Right lung (tissue), 5 donors: Measurements from ENCODE around the gene MDP1. TPM values are rescaled to one million over a fixed set of nuclear protein-coding genes. Genes with fewer than 3 reads are reported as not detected.

Experiments
- polyA plus RNA-seq, 5 donors: library from polyadenylated mRNA; unstranded; fragments of 120-200 nt; gene quantifications; one replicate each; pipeline versions ENCODE4 v1.2.1 to v1.2.3, GENCODE V29; 2013; ENCODE audit warnings: inconsistent platforms in 1 of 5, low replicate concordance in 1 of 5; ENCODE audit not compliant: insufficient read length in 5 of 5, insufficient read depth in 1 of 5

MDP1 gene
- polyA plus RNA-seq, 5 donors: 11.8 to 17.2 (median 13.5) TPM

Other genes starting within 250 kb of the MDP1 start
- 10 to 100 TPM; 27.3 to 32.3 (median 29.4) TPM for gene DHRS4L2, start 227.1 kb downstream of the MDP1 start, polyA plus RNA-seq
- 1 to 10 TPM in 3 of 5 donors, under 1 TPM in 2; 0.72 to 1.7 (median 1.1) TPM for gene CARMIL3, start 164.1 kb downstream of the MDP1 start, polyA plus RNA-seq
- gene CPNE6, start 144.5 kb downstream of the MDP1 start, polyA plus RNA-seq: not detected
- gene PCK2, start 121.8 kb downstream of the MDP1 start, polyA plus RNA-seq: 10 to 100 TPM; 13.3 to 17.8 (median 14.7) TPM
- gene DCAF11, start 101.3 kb downstream of the MDP1 start, polyA plus RNA-seq: 10 to 100 TPM; 59.5 to 74.4 (median 65.9) TPM
- gene NRL, start 101.1 kb downstream of the MDP1 start, polyA plus RNA-seq: 1 to 10 TPM; 1.0 to 2.3 (median 1.2) TPM
- 1 to 10 TPM in 3 of 5 donors, under 1 TPM in 2; 0.60 to 9.4 (median 1.1) TPM for gene FITM1, start 85.4 kb downstream of the MDP1 start, polyA plus RNA-seq
- gene PSME1, start 79.9 kb downstream of the MDP1 start, polyA plus RNA-seq: 100 to 1,000 TPM; 190 to 234 (median 222) TPM
- gene EMC9, start 74.5 kb downstream of the MDP1 start, polyA plus RNA-seq: 10 to 100 TPM; 12.6 to 25.8 (median 24.3) TPM
- gene PSME2, start 69.5 kb downstream of the MDP1 start, polyA plus RNA-seq: 100 to 1,000 TPM; 159 to 175 (median 166) TPM
- 10 to 100 TPM; 42.8 to 60.2 (median 55.7) TPM for gene RNF31, start 68.6 kb downstream of the MDP1 start, polyA plus RNA-seq
- gene IRF9, start 54.8 kb downstream of the MDP1 start, polyA plus RNA-seq: 10 to 100 TPM; 49.8 to 68.6 (median 57.2) TPM
- 10 to 100 TPM; 36.6 to 67.1 (median 48.2) TPM for gene REC8, start 44.0 kb downstream of the MDP1 start, polyA plus RNA-seq
- 10 to 100 TPM; 20.2 to 37.0 (median 24.5) TPM for gene IPO4, start 27.2 kb downstream of the MDP1 start, polyA plus RNA-seq
- gene TM9SF1, start 20.6 kb downstream of the MDP1 start, polyA plus RNA-seq: 10 to 100 TPM; 24.6 to 44.1 (median 33.8) TPM
- 10 to 100 TPM in 3 of 5 donors, 1 to 10 TPM in 2; 9.5 to 12.2 (median 11.9) TPM for gene TSSK4, start 10.4 kb downstream of the MDP1 start, polyA plus RNA-seq
- gene CHMP4A, start 2.6 kb downstream of the MDP1 start, polyA plus RNA-seq: 10 to 100 TPM; 53.9 to 67.6 (median 62.3) TPM
- 100 to 1,000 TPM; 209 to 239 (median 224) TPM for gene NEDD8, start 16.3 kb upstream of the MDP1 start, polyA plus RNA-seq
- 100 to 1,000 TPM in 4 of 5 donors, 10 to 100 TPM in 1; 92.7 to 120 (median 114) TPM for gene GMPR2, start 16.9 kb upstream of the MDP1 start, polyA plus RNA-seq
- gene TINF2, start 26.6 kb upstream of the MDP1 start, polyA plus RNA-seq: 10 to 100 TPM; 53.7 to 62.0 (median 60.9) TPM
- gene TGM1, start 47.1 kb upstream of the MDP1 start, polyA plus RNA-seq: 1 to 10 TPM; 2.0 to 4.7 (median 3.5) TPM
- gene RABGGTA, start 55.5 kb upstream of the MDP1 start, polyA plus RNA-seq: 10 to 100 TPM; 19.6 to 28.6 (median 24.9) TPM
- gene DHRS1, start 83.7 kb upstream of the MDP1 start, polyA plus RNA-seq: 10 to 100 TPM; 38.8 to 54.7 (median 43.2) TPM
- 10 to 100 TPM; 21.3 to 26.7 (median 24.3) TPM for gene NOP9, start 83.8 kb upstream of the MDP1 start, polyA plus RNA-seq
- 10 to 100 TPM in 4 of 5 donors, 1 to 10 TPM in 1; 9.6 to 16.6 (median 14.1) TPM for gene CIDEB, start 91.9 kb upstream of the MDP1 start, polyA plus RNA-seq
- 1 to 10 TPM; 3.4 to 5.2 (median 4.7) TPM for gene LTB4R2, start 94.1 kb upstream of the MDP1 start, polyA plus RNA-seq
- gene LTB4R, start 95.4 kb upstream of the MDP1 start, polyA plus RNA-seq: 1 to 10 TPM; 5.2 to 6.9 (median 6.2) TPM
- gene ADCY4, start 119.0 kb upstream of the MDP1 start, polyA plus RNA-seq: 10 to 100 TPM; 26.9 to 37.3 (median 33.8) TPM
- gene RIPK3, start 123.9 kb upstream of the MDP1 start, polyA plus RNA-seq: 1 to 10 TPM; 2.1 to 3.6 (median 2.8) TPM
- gene NFATC4, start 152.1 kb upstream of the MDP1 start, polyA plus RNA-seq: 100 to 1,000 TPM in 1 of 5 donors, 10 to 100 TPM in 4; 64.5 to 102 (median 88.3) TPM
- 100 to 1,000 TPM in 2 of 5 donors, 10 to 100 TPM in 3; 78.3 to 109 (median 88.7) TPM for gene NYNRIN, start 182.9 kb upstream of the MDP1 start, polyA plus RNA-seq
- gene CBLN3, start 213.6 kb upstream of the MDP1 start, polyA plus RNA-seq: 1 to 10 TPM; 2.6 to 4.0 (median 3.6) TPM
- gene KHNYN, start 213.9 kb upstream of the MDP1 start, polyA plus RNA-seq: 10 to 100 TPM; 41.3 to 53.1 (median 50.2) TPM
- gene SDR39U1, start 226.7 kb upstream of the MDP1 start, polyA plus RNA-seq: 10 to 100 TPM; 37.5 to 61.9 (median 48.8) TPM